HG03039 (cell line): ENCODE results near the gene PEX1.
"Not testable (repeated sequence)": the region's sequence is repeated elsewhere in the genome, so short reads cannot be mapped to it uniquely, and the experiment has no call there.

Experiments
- ATAC-seq: cut with Tn5 transposase; IDR thresholded peaks from one replicate; pipeline ENCODE4 v1.9.1; 2021; ENCODE audit warnings: mild to moderate bottlenecking, moderate library complexity; ENCODE audit not compliant: unreplicated experiment

PEX1 gene

GRCh38 chr7:92506363-92506762 lies 22.0 kb downstream of the PEX1 start:
- ATAC-seq: no peak

GRCh38 chr7:92504563-92504962 lies 23.8 kb downstream of the PEX1 start:
- no peak for ATAC-seq

DNA sequence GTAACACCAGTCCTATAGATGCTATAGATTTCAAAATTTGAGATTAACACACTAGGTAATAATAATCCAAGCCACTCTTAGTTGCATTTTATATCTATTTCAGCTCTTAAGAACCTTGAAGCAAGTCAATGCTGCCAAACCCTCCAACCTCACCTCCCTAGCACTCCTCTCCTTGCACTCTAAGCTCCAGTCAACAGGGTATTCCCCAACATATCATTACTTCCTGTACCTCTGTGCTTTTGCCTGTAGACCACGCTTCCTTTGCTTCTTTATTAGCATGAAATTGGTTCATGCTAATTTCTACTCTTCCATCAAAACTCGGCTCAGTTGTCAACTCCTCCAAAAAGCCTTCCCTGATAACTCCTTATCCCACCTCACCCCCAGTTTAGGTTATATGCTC lies 24.6 kb downstream of the PEX1 start:
- ATAC-seq: no peak

DNA sequence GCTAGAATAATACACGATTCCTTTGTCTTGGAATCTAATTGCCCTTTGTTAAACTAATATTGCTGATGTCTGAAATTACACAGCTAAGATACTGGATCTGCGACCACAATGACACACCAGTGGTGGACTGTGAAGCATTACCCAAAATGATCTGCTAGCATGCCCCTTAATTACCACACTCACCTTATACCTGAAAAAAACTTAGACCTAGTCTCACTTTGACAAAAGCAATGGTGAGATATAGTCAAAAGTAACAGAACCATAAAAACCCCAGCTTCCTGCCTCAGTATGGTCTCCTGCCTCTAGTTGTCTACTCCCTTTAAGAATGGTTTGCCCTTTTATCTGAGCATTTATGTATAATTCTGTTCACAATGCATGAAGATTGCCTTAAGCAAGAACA lies 29.8 kb downstream of the PEX1 start:
- no peak for ATAC-seq

- no peak for ATAC-seq
Observed at GRCh38 chr7:92496876-92497275, 31.4 kb downstream of the PEX1 start.

DNA sequence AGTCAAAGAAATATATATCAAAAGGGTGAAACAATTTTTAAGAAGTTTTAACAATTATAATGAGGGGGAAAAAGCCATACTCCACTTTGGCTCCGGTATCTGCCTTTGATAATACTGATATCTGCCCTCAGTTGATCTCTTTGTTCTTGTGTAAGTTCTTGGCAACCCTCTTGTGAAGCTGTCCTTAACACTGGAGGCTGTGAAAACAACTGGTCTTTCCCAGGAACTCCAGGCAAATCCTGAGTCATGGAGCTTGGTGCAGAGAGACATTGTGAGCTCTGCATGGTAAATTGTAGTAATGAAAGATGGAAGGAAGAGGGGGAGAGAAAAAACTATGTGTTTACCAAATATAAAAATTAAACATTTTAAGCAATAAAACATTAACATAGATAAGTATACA lies 38.7 kb downstream of the PEX1 start:
- no peak for ATAC-seq

- ATAC-seq: no peak
Observed at GRCh38 chr7:92487804-92488203, 40.5 kb downstream of the PEX1 start.

DNA sequence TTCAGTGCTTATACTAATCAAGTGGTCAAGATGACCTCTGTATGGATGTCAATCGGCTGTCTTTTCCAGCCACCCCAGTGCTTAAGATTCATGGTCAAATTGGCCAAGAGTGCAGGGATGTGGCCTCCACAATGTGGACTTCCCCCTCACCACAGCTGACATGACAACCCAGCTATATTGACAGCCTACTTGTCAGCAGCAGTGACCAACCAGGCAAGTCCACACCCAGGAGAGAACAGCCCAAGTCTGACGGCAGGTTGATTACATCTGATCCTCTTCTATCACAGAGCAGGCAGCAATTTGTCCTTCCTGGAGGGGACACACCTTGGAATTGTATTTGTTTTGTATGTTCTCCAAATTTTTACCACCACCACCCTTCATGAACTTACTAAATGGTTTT lies 42.3 kb downstream of the PEX1 start:
- no peak for ATAC-seq

GRCh38 chr7:92485267-92485892 lies 42.9 kb downstream of the PEX1 start:
- ATAC-seq: no peak

- ATAC-seq: not testable (repeated sequence)
Observed at GRCh38 chr7:92484226-92484625, 44.1 kb downstream of the PEX1 start.

GRCh38 chr7:92483624-92484023 lies 44.7 kb downstream of the PEX1 start:
- not testable (repeated sequence) for ATAC-seq

DNA sequence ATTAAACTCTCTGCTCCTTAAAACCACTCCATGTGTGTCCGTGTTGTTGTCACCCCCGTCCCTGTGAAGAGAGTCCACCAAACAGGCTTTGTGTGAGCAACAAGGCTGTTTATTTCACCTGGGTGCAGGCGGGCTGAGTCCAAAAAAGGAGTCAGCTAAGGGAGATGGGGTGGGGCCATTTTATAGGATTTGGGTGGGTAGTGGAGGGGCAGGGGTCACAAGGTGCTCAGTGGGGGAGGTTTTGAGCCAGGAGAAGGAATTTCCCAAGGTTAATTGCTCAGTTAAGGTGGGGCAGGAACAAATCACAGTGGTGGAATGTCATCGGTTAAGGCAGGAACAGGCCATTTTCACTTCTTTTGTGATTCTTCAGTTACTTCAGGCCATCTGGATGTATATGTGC lies 49.2 kb downstream of the PEX1 start:
- not testable (repeated sequence) for ATAC-seq

DNA sequence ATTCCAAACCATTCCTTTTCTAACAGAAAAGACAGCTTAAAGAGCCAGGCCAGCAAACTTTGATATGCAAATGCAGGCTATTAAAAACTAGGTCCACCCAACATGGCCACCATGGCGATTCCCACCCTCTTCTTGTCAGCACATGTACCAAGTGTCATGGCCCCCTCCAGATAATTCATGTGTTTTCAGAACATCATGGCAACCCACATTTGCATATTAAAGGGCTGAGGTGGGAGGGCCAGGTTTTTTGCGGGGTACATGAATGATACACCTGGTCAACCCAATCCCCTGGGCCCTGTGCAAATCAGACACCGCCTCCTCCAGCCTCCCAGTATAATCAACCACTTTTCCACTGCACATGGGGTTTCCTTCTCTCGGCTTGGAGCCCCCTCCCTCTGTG lies 49.6 kb downstream of the PEX1 start:
- ATAC-seq: no peak

DNA sequence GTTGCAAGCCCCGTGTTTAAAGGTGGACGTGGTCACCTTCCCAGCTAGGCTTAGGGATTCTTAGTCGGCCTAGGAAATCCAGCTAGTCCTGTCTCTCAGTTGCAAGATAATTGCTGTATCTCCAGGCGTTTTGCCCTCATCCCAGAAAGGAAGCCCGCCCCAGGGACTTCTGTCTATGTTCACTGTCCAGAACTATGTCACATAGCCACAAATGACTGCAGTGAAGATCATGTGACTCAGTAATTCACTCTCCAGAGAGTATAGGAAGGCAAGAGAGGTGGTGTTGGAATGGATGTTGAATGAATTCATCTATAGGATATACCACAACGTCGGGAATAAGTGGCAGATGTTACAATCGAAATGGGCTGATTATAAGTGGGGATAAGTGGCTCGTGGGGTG lies 50.2 kb downstream of the PEX1 start:
- no peak for ATAC-seq

DNA sequence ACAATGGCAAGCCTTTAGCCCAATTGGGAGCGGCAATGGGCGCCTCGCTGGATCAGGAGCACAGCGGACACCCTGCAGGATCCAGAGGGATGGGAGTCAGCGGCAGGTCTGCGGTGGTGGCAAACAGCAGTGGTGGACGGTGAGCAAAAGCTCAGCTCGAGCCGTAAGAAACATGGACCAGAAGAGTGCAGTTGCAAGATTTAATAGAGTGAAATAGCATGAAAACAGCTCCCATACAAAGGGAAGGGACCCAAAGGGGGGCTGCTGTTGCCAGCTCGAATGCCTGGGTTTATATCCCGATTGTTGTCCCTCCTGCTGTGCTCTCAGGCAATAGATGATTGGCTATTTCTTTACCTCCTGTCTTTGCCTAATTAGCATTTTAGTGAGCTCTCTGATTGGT lies 50.6 kb downstream of the PEX1 start, which contains the start of gene ERVW-1:
TSS of gene ERVW-1 (minus strand) at position 266 of the 400 bp plus-strand sequence. CDS start 7,565 bp downstream, outside the sequence.
- ATAC-seq: not testable (repeated sequence)

DNA sequence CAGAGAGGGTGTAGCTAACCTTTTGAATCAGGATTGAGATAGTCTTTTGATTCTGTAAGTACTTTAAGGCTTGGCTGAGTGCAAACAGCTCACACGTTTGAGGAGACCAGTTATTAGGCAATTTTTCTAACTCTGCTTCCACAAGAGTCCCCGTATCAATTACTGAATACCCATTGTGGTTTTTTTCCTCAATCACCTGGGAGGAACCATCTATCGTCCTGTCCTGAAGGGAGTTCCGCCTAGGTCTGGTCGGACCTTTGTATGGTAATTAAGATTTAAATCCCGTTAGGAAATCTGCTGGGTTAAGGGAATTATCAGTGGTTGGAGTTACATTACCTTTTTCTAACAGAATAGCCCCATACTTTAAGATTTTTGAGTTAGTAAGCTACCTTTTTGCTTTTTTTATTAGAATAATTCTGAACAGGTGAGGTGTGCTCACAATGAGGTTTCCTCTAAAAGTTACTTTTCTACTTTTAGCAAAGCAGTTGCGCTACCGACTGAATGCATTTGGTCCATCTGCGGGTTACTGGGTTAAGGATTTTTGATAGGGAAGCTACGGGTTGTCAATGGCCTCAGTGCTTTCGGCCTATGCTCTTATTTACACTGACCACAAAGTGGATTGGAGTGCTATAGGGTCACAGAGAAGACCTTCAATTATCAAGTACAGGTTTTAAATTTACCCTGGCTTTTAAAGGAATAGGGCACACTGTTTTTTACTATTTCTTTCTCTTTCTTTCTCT lies 52.3 kb downstream of the PEX1 start:
- ATAC-seq: not testable (repeated sequence)

DNA sequence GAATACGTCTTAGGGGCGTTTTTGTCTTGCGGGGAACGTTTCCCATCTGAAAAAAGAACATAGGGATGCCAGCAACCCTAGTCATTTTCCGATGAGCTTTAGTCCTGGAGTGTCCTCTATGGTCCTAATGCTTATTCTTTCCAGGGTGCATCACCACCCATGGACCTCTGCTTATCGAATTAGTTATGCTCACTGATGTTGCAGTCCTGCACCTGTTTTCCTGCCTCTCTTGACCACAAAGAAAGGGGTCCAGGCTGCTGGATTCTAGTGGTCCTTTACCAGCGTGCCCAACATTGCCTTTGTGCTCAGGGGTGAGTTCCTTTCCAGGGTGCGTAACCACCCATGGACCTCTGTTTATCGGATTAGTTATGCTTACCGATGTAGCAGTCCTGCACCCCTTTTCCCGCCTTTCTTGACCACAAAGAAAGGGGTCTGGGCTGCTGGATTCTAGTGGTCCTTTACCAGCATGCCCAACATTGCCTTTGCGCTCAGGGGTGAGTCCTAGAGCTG lies 53.0 kb downstream of the PEX1 start:
- not testable (repeated sequence) for ATAC-seq

- not testable (repeated sequence) for ATAC-seq
Observed at GRCh38 chr7:92473989-92474388, 54.3 kb downstream of the PEX1 start.

GRCh38 chr7:92468589-92468988 lies 59.7 kb downstream of the PEX1 start:
- ATAC-seq: not testable (repeated sequence)

DNA sequence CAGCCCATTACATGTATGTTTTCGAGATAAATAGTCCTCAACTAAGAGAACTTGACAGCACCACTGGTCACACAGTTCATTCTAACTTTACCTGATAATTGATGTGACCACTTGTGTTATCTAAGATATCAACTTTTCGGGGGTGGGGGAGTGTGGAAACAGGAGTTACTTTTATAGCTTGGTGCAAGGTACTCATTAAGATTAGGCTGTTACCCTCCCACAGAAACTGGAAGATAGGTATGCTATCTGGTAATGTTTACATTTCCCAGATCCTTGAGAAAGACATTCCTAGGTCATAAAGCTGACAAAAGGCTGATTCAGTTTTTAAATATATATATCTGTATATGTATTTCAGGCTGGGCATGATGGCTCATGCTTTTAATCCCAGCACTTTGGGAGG lies 61.6 kb downstream of the PEX1 start:
- ATAC-seq: no peak

DNA sequence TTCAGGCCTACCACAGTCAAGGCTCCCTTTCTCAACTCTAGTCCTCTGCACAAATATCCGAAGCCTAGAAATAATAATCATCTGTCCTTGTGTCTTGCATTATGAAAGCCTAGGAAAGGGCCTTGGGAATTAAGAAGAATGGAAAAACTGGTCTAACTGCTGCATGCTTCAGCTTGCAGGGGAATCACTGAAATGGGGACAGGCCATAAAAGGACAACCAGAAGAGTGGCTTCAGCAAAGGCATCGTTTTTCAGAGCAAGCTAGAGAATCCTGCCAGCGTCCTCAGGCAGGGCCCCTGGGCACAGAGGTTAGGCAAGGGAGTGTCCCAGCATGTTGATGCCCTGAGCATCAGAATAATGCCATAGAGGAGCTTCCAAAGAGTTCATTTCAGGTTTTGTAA lies 63.8 kb downstream of the PEX1 start:
- ATAC-seq: no peak

DNA sequence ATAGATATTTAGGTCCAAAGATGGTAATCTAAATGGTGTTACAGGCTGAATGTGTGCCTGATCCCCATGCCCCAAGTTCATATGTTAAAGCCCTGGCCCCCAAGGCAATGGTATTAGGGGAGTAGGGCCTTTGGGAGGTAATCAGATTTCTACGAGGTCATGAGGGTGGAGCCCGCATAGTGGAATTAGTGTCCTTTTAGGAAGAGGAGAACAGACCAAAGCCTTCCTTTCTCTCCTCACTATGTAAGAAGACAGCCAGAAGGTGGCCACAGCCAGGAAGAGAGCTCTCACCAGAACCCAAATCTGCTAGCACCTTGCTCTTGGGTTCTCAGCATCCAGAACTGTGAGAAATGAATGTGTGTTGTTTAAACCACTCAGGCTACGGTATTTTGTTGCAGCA lies 65.8 kb downstream of the PEX1 start:
- no peak for ATAC-seq
